ENCODE data around the gene SMCO2.

Gene SMCO2

GRCh38 chr12:27446436-27446835, at the start of gene SMCO2:
SMCO2 (plus strand) TSS chr12:27446736; CDS start chr12:27470632, 23,896 bp downstream.
- DNase-seq = no peak

DNA sequence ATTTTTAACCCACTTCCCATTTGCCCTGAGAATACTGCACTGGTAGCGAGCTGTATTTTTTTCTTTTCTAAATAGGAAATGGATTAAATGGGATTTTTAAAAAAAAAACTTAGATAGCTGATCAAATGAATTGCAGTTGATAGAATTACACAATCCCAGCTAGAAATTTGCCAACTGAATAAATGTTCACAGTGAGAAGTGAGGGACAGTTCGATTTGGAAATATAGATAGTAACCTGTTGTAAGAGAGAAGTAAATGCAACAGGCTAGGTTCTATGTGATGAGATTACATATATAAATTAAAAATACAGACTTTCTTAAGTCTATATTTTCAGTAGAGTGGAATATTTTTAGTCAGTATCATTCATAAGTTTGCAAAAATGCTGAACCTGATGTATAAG, 48.1 kb upstream of the SMCO2 start:
- no peak for DNase-seq

GRCh38 chr12:27399074-27399473, 47.5 kb upstream of the SMCO2 start:
- no peak for DNase-seq

DNA sequence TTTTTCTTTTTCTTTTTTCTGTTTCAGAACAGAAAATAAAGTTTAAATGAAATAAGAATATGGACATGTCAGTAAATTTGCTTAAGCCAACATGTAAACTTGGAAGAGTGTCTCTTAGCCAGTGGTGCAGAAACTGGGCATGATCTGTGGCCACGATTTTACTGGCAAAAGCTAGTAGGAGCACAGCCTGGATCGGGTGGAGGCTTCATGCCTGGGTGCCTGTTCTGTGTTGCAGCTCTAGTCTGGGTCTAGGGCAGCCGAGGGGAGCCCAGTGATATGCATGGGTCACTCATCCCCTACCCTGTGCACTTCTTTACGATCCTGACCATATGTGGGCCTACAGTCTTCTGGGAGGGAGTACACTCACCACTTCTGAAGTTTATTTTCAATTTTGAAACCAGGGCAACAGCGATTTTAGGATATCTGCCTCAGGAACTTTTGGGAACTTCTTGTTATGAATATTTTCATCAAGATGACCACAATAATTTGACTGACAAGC, 45.6 kb upstream of the SMCO2 start:
- DNase-seq = no peak

DNA sequence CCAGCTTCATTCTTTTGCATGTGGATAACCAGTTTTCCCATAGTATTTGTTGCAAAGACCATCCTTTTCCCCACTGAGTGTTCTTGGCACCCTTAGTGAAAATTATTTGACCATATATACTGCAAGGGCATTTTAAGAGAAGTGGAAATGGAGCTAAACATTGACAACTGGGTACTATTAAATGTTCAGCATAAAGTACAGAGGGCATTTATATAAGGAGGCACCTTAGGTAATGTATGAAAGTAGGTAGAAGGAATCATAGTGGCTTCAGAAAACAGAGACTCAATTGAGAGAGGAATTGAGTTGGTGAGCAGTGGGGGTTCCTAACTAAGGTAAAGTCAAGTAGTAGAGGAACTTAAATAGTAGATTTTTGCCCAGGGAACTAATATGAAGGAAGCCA, 34.5 kb upstream of the SMCO2 start:
- no peak for DNase-seq

DNA sequence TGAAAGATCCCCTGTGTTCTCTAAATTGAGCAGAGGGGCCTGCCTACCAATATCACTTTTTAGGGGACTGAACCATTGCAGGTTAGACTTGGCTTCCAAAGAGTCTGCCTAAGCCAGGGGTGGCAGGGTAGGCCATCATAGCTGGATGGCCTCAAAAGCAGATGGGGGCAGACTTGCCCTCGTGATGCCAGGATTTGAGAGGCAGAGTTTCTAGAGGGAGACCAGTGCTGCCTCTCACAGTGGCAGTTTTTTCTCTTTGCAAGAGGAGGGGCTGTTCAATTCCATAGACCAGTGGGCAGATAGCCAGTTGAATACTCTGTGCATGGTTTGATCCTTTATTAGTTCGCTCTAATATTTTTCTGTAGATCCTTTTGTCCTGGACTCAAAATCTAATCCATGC, 23.8 kb upstream of the SMCO2 start:
- DNase-seq = no peak

DNA sequence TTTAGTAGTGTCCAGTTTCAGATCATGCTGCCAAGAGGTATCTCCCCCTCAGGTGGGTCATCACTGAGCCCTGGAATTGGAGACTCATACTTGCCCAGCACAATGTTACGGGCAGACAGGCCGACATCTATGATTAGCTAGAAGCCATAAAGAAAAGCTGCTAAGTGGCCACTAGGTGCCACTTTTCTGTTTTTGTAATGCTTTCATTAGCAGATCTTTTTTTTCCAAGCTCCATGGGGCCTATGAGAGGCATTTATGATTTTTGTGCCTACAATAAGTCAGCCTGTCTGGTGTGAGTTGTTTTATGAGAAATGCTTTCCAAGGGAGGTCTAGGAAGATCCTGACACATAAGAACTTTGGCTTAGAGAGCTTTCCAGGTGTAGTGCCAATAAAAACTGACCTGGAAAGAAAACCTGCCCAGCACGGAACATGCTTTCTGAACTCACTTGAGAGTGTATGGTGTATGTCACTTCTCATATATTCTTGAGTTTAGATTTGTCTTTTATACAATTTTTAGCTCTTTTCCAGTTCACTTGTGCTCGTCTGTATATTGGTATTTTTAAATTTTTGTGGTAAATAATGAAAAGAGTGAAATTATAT, 21.8 kb upstream of the SMCO2 start:
- no peak for DNase-seq

GRCh38 chr12:27425306-27425705, 21.2 kb upstream of the SMCO2 start:
- DNase-seq = no peak

GRCh38 chr12:27426743-27427487, 19.6 kb upstream of the SMCO2 start:
- DNase-seq = no peak

DNA sequence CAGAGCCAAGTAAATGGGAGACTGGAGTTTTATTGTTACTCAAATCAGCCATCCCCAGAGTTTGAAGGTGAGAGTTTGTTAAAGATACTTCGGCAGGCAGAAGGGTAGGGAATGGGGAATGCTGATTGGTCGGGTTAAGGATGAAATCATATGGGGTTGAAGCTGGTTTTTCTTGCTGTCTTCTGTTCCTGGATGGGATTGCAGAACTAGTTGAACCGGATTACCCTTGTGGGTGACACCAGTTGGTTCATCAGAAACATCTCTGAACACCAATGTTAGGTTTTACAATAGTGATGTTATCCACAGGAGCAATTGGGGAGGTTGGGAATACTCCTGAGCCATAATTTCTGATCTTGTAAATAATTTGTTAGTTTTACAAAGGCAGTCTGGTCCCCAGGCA, 18.7 kb upstream of the SMCO2 start:
- no peak for DNase-seq

GRCh38 chr12:27428466-27428865, 18.1 kb upstream of the SMCO2 start:
- no peak for DNase-seq

GRCh38 chr12:27429606-27430005, 16.9 kb upstream of the SMCO2 start:
- DNase-seq = no peak

DNA sequence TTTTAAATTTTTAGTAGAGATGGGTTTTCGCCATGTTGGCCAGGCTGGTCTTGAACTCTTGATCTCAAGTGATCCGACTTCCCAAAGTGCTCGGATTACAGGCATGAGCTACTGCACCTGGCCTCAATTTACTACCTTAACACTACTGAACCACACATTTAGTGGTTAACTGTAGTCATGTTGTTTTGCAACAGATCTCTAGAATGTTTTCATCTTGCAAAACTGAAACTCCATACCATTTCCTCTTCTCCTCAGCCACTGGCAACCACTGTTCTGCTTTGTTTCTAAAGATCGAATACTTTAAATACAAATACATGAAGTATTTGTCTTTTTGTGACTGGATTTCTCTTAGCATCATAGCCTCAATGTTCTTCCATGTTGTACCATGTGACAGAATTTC, 15.4 kb upstream of the SMCO2 start:
- DNase-seq = no peak

DNA sequence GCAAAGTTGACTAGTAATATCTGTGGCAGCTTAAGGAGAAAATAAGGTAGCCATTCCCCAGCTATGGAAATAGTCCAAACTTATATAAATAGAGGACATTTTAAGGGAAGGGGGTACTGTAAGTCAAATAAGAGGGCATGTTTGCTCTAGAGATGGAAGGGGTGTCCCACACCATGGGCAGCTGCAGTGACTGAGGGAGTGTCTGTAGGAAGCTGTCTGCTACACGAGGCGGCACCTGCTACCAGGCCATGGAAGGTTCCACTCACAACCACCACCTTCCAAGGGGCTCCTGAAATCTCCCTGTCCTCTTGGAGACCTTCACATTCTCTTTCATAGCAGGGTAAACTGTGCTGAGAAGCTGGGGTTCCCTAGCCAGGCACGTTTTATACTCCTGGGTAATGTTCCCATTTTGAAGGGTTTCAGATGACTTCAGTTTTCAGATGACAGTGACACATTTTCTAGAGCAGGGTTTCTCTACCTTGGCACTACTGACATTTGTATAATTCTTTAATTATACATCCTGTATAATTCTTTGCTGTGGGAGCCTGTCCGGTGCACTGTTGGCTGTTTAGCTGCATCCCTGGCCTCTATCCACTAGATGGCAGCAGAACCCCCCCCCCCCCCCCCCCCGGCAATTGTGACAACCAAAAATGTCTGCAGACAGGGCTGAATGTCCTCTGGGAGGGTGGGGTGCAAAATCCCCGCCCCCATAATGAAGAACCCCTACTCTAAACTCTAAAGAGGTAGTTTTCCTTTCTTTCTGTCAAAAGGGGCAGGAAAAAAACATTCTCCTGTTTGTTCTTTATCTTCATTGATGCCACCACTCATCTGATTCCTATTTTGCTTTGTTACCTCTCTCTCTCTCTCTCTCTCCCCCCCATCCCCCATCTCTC, 11.6 kb upstream of the SMCO2 start:
- no peak for DNase-seq

- DNase-seq = no peak
Measured at GRCh38 chr12:27436029-27436428, 10.5 kb upstream of the SMCO2 start.

- DNase-seq = no peak
Measured at GRCh38 chr12:27436768-27437167, 9.8 kb upstream of the SMCO2 start.

DNA sequence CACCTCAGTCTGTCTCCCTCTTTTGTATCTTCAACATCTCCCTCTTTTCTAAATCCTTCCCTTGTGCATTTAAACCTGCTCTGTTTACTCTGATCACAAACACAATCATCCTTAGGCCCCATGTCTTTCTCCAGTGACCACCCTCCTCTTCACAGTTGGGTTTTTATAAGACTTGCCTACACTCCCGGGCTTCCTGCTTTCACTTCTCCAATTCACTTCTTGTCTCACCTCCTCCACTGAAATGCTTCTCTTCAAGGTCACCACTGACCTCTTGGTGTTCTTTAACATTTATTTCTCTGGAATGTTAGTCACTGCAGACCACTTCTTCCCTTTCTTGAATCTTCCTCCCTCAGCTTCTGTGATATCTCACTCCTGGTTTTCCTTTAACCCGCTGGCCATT, 8.7 kb upstream of the SMCO2 start:
- DNase-seq = no peak

DNA sequence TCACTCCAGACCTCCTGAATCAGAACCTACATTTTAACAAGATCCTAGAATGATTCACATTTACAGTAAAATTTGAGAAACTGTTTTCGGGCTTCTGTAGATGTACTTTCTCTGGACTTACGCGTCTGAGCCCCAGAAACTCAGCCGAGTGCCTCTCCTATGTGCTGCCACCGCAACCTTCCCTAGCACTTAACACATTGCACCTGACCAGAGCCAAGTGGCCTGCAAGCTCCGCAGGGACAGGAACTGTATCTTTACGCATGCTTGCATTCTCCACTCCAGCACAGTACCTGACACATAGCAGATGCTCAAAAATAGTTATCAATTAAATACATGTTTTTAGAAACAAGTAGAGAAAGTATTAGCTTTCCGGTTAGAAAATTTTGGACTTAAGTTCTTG, 1.2 kb downstream of the SMCO2 start:
- no peak for DNase-seq

DNA sequence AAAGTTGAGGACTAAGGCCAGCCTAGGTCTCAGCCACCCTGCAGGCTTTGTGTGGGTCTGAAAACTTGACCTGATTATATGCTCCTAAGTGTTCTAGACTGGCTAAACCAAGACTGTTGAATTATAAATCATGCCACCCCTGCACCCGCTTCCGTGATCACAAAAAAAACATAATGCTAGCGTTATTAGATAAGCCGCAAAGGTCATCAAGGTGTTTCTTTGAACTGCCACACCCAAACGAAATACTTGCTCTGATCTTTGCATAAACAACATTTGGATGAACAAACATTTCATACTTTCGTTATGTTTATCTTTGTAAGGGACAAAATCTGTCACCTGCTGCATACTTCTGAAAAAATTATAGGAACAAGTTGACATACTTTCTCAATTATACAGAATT, 2.5 kb downstream of the SMCO2 start:
- DNase-seq = no peak

DNA sequence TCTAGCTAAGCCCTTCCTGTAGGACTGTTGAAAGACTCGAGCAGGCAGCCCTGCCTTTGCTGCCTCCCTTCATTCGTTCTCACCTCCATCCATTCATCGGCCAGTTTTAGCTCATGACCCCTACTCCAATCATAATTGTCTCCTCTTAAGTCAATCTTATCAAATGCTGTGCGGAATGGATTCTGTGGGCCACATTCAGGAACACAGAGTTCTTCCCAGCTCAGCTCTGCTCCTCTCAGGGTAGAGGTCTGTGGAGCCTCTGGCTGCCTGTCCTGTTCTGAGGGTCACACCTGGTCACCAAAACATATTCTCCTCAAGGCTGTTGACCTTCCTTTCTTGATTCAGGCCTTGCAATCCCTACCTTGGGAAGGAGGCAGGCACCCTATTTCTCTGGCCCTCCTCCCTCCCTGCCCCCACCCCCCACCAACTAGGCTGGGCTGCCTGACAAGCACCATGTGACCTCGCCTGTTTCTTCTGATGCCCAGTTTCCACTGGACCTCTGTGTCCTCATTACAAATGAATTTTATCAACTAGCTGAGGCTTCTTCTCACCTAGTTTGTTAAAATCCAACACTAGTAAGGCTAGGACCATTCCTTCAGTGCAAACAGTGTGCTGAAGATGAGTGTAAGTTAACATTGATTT, 3.5 kb downstream of the SMCO2 start:
- no peak for DNase-seq

GRCh38 chr12:27451036-27451825, 4.7 kb downstream of the SMCO2 start:
- DNase-seq = no peak

- no peak for DNase-seq
Measured at GRCh38 chr12:27453421-27453820, 6.9 kb downstream of the SMCO2 start.

Data from DMS153 (cell line).